PC-9 (cell line): ENCODE measurements around the gene MUSTN1. TPM values are rescaled to one million over a fixed set of nuclear protein-coding genes. Genes with fewer than 3 reads are reported as not detected.
A peak's percentile ranks its signal among the peaks of the same experiment; 100 is the strongest.

Source experiments
- BruUV-seq: library from RNA; stranded (reverse); fragments of 400-500 nt; replicated peaks from 2 replicates; lab custom pipeline; 2021; lab: Mats Ljungman, UMichigan
- CTCF ChIA-PET: fragments of 300-600 bp; sonication (Branson Sonifier 250); formaldehyde crosslinking; loops from one replicate; lab custom pipeline; 2022; ENCODE audit warnings: antibody characterized with exemption; lab: Charles Lee
- POLR2A ChIA-PET: fragments of 300-600 bp; sonication (Branson Sonifier 250); formaldehyde crosslinking; loops from one replicate; lab custom pipeline; 2022; ENCODE audit warnings: antibody characterized with exemption; ENCODE audit not compliant: unreplicated experiment; lab: Charles Lee
- DNase-seq, 2 experiments: peaks; one replicate each; pipeline versions ENCODE4 v3.0.0 to v3.0.0-alpha.2; 2015 to 2022; ENCODE audit warnings: mixed read lengths in 1 of 2
- H2AFZ ChIP-seq: fragments of 200-600 bp; sonication (generic); 2 replicates; pipeline ENCODE4 v1.8.1; 2017; ENCODE audit warnings: antibody characterized with exemption
- H3F3A ChIP-seq: fragments of 200-600 bp; sonication (generic); 2 replicates; pipeline ENCODE4 v1.8.1; 2017; ENCODE audit warnings: antibody characterized with exemption, mild to moderate bottlenecking, low read depth; ENCODE audit not compliant: insufficient read depth
- H3K27ac ChIP-seq: fragments of 200-600 bp; sonication (generic); 2 replicates; pipeline ENCODE4 v1.6.1; 2016; ENCODE audit warnings: mixed run types
- H3K27me3 ChIP-seq: fragments of 200-600 bp; sonication (generic); 2 replicates; pipeline ENCODE4 v1.6.1; 2016; ENCODE audit warnings: low read depth, mixed run types; ENCODE audit not compliant: insufficient read depth
- H3K36me3 ChIP-seq: fragments of 200-600 bp; sonication (generic); 2 replicates; pipeline ENCODE4 v1.6.1; 2016; ENCODE audit warnings: low read depth, mixed run types
- H3K4me1 ChIP-seq: fragments of 200-600 bp; sonication (generic); replicated peaks from 2 replicates; pipeline ENCODE4 v1.6.1; 2016; ENCODE audit warnings: mixed run types; ENCODE audit not compliant: insufficient read depth
- H3K4me2 ChIP-seq: fragments of 200-600 bp; sonication (generic); 2 replicates; pipeline ENCODE4 v1.6.1; 2017; ENCODE audit warnings: mixed run types
- H3K4me3 ChIP-seq: fragments of 200-600 bp; sonication (generic); 2 replicates; pipeline ENCODE4 v1.6.1; 2016; ENCODE audit warnings: mixed run types
- H3K79me2 ChIP-seq: fragments of 200-600 bp; sonication (generic); 2 replicates; pipeline ENCODE4 v1.6.1; 2017; ENCODE audit warnings: low read depth, mixed run types
- H3K9me2 ChIP-seq: fragments of 200-600 bp; sonication (generic); 2 replicates; pipeline ENCODE4 v1.8.1; 2017; ENCODE audit warnings: mild to moderate bottlenecking; ENCODE audit not compliant: insufficient read depth
- H3K9me3 ChIP-seq: fragments of 200-600 bp; sonication (generic); 2 replicates; pipeline ENCODE4 v1.8.1; 2016; ENCODE audit warnings: low read depth; ENCODE audit not compliant: insufficient read depth
- H4K20me1 ChIP-seq: fragments of 200-600 bp; sonication (generic); 2 replicates; pipeline ENCODE4 v1.8.1; 2017; ENCODE audit not compliant: insufficient read depth
- CTCF ChIP-seq: fragments of 200-600 bp; sonication (generic); conservative IDR thresholded peaks from 2 replicates; pipeline ENCODE4 v1.6.1; 2017; ENCODE audit warnings: mixed run types, antibody characterized with exemption, mild to moderate bottlenecking, moderate library complexity
- EZH2 ChIP-seq: fragments of 200-600 bp; sonication (generic); IDR thresholded peaks from 2 replicates; pipeline ENCODE4 v1.8.0; 2017; ENCODE audit warnings: antibody characterized with exemption, low read depth
- intact Hi-C: fragments of 100-400 bp; cut with micrococcal nuclease; formaldehyde crosslinking; loops from one replicate; pipeline ENCODE4 v1.10.0; 2022; ENCODE audit not compliant: unreplicated experiment
- total RNA-seq: library from RNA; stranded (reverse); gene quantifications from 2 replicates; pipeline ENCODE4 v1.2.3, GENCODE V29; 2021

Gene MUSTN1
- total RNA-seq, 1 experiment from 2014 or later: not detected

GRCh38 chr3:52822363-52822762 is 12.5 kb downstream of the MUSTN1 start:
- H3K9me2 ChIP-seq: no peaks in the 10 kb centered on the region
- no peaks in the 10 kb centered on the region for H3K36me3 ChIP-seq
- no peak overlapping the region for H2AFZ ChIP-seq
- BruUV-seq: no TSS peak
- no peaks in the 10 kb centered on the region for H3K9me3 ChIP-seq
- intact Hi-C loops: no loop called here
- no peaks in the 10 kb centered on the region for H4K20me1 ChIP-seq
- ChIA-PET CTCF (no interaction called here), POLR2A (no interaction called here)
- no peak for TF ChIP-seq CTCF
- no peak for TF ChIP-seq EZH2
- no peaks in the 10 kb centered on the region for H3F3A ChIP-seq
- H3K27me3 ChIP-seq: no peaks in the 10 kb centered on the region
- no peak overlapping the region for H3K4me2 ChIP-seq
- H3K4me3 ChIP-seq: no peak overlapping the region
- H3K27ac ChIP-seq: no peak overlapping the region
- no peak for DNase-seq
- H3K79me2 ChIP-seq: no peaks in the 10 kb centered on the region
- H3K4me1 ChIP-seq: no peaks in the 10 kb centered on the region

GRCh38 chr3:52820736-52821135 is 14.1 kb downstream of the MUSTN1 start:
- H3K27me3 ChIP-seq: no peaks in the 10 kb centered on the region
- TF ChIP-seq CTCF: peak; percentile 65
- no peak for TF ChIP-seq EZH2
- POLR2A ChIA-PET: no interaction called here
- no peaks in the 10 kb centered on the region for H3F3A ChIP-seq
- H3K9me2 ChIP-seq: no peaks in the 10 kb centered on the region
- CTCF ChIA-PET: no interaction called here
- BruUV-seq: no TSS peak
- no peaks in the 10 kb centered on the region for H3K4me1 ChIP-seq
- H4K20me1 ChIP-seq: no peaks in the 10 kb centered on the region
- no peak overlapping the region for H3K27ac ChIP-seq
- H3K4me2 ChIP-seq: no peak overlapping the region
- H3K4me3 ChIP-seq: no peak overlapping the region
- H2AFZ ChIP-seq: no peak overlapping the region
- no peaks in the 10 kb centered on the region for H3K36me3 ChIP-seq
- intact Hi-C loops: no loop called here
- no peaks in the 10 kb centered on the region for H3K79me2 ChIP-seq
- peak in 1 of 2 experiments; percentile 16 for DNase-seq
- no peaks in the 10 kb centered on the region for H3K9me3 ChIP-seq

GRCh38 chr3:52819936-52820335 is 14.9 kb downstream of the MUSTN1 start:
- no peaks in the 10 kb centered on the region for H3F3A ChIP-seq
- H3K27me3 ChIP-seq: no peaks in the 10 kb centered on the region
- H3K27ac ChIP-seq: no peak overlapping the region
- no peak overlapping the region for H2AFZ ChIP-seq
- DNase-seq: no peak
- ChIA-PET CTCF (no interaction called here), POLR2A (no interaction called here)
- no peaks in the 10 kb centered on the region for H3K9me3 ChIP-seq
- TF ChIP-seq EZH2 (no peak), CTCF (no peak)
- H3K36me3 ChIP-seq: no peaks in the 10 kb centered on the region
- H3K9me2 ChIP-seq: no peaks in the 10 kb centered on the region
- BruUV-seq: no TSS peak
- no peaks in the 10 kb centered on the region for H3K79me2 ChIP-seq
- H3K4me2 ChIP-seq: no peak overlapping the region
- intact Hi-C loops: no loop called here
- no peaks in the 10 kb centered on the region for H3K4me1 ChIP-seq
- no peaks in the 10 kb centered on the region for H4K20me1 ChIP-seq
- no peak overlapping the region for H3K4me3 ChIP-seq
